Panc1 (cell line): ENCODE data around the gene TAB2. TPM values are rescaled to one million over a fixed set of nuclear protein-coding genes. Genes with fewer than 3 reads are reported as not detected.

Experiments
- ATAC-seq: fragments of 200-7000 bp; cut with Tn5 transposase; 2 replicates; pipeline ENCODE4 v1.9.1; 2020; ENCODE audit warnings: mild to moderate bottlenecking, moderate library complexity
- BruUV-seq: library from RNA; stranded (reverse); fragments of 400-500 nt; replicated peaks from 2 replicates; lab custom pipeline; 2021; lab: Mats Ljungman, UMichigan
- CTCF ChIA-PET: fragments of 300-600 bp; sonication (Branson Sonifier 250); formaldehyde crosslinking; loops from one replicate; lab custom pipeline; 2022; ENCODE audit warnings: antibody characterized with exemption; lab: Charles Lee
- POLR2A ChIA-PET: fragments of 300-600 bp; sonication (Branson Sonifier 250); formaldehyde crosslinking; loops from one replicate; lab custom pipeline; 2022; ENCODE audit warnings: antibody characterized with exemption; lab: Charles Lee
- DNase-seq: peaks from one replicate; pipeline ENCODE4 v3.0.0-alpha.2; 2010; ENCODE audit warnings: low read depth, low spot score
- H3K27ac ChIP-seq: 2 replicates; pipeline ENCODE4 v1.5.1; 2011; ENCODE audit warnings: mild to moderate bottlenecking, low read length, inconsistent platforms
- H3K27me3 ChIP-seq: fragments of 200-500 bp; sonication (Bioruptor generic); 2 replicates; pipeline ENCODE4 v1.6.0; 2014; ENCODE audit warnings: low read length, inconsistent platforms; ENCODE audit not compliant: control insufficient read depth, insufficient read depth
- H3K36me3 ChIP-seq: fragments of 200-500 bp; sonication (Bioruptor generic); 2 replicates; pipeline ENCODE4 v1.5.1; 2014; ENCODE audit warnings: inconsistent platforms, mild to moderate bottlenecking, low read length, moderate library complexity; ENCODE audit not compliant: control insufficient read depth, insufficient read depth
- H3K4me1 ChIP-seq: 2 replicates; pipeline ENCODE4 v1.5.1; 2011; ENCODE audit warnings: inconsistent platforms, mild to moderate bottlenecking, low read length, moderate library complexity; ENCODE audit not compliant: control insufficient read depth, insufficient read depth
- H3K4me3 ChIP-seq, 2 experiments: 2 replicates each; pipeline ENCODE4 v1.5.1; 2011 to 2012; ENCODE audit warnings: low read depth in 2 of 2, low read length in 2 of 2, mild to moderate bottlenecking in 2 of 2, inconsistent platforms in 1 of 2, moderate library complexity in 1 of 2
- H3K9me3 ChIP-seq: fragments of 200-500 bp; sonication (Bioruptor generic); 2 replicates; pipeline ENCODE4 v1.5.1; 2014; ENCODE audit warnings: low read depth, mild to moderate bottlenecking, inconsistent platforms, low read length, moderate library complexity; ENCODE audit not compliant: control insufficient read depth, insufficient read depth
- CTCF ChIP-seq: fragments of 450-650 bp; IDR thresholded peaks from 2 replicates; pipeline ENCODE4 v1.5.1; 2017; ENCODE audit warnings: mild to moderate bottlenecking
- POLR2AphosphoS5 ChIP-seq: IDR thresholded peaks from 2 replicates; pipeline ENCODE4 v1.6.1; 2012; ENCODE audit warnings: mild to moderate bottlenecking, low read depth, low read length, moderate library complexity
- REST ChIP-seq, 2 experiments: IDR thresholded peaks; 2 replicates each; pipeline ENCODE4 v1.6.1; 2011 to 2012; ENCODE audit warnings: low read depth in 2 of 2, control low read depth in 1 of 2, low read length in 1 of 2, mild to moderate bottlenecking in 1 of 2, moderate library complexity in 1 of 2; ENCODE audit not compliant: insufficient read depth in 1 of 2
- SIN3A ChIP-seq: IDR thresholded peaks from 2 replicates; pipeline ENCODE4 v1.6.1; 2012; ENCODE audit warnings: low read depth, mild to moderate bottlenecking, low read length, moderate library complexity, borderline replicate concordance; ENCODE audit not compliant: insufficient read depth
- TCF7L2 ChIP-seq: IDR thresholded peaks from 2 replicates; pipeline ENCODE4 v1.6.1; 2011; ENCODE audit warnings: mild to moderate bottlenecking, low read depth, low read length, inconsistent platforms
- in situ Hi-C: cut with HindIII; loops from 2 replicates; pipeline ENCODE4 v1.10.0; 2016; ENCODE audit warnings: low sequenced_read_pairs, low pct_unique_long_range_greater_than_20kb
- intact Hi-C: fragments of 100-400 bp; cut with micrococcal nuclease; formaldehyde crosslinking; loops from one replicate; pipeline ENCODE4 v1.10.0; 2022; ENCODE audit not compliant: unreplicated experiment
- total RNA-seq: library from RNA; stranded (reverse); gene quantifications from one replicate; pipeline ENCODE4 v1.2.1, GENCODE V29; 2021; ENCODE audit not compliant: unreplicated experiment

The TAB2 gene
- total RNA-seq, 1 experiment from 2014 or later: 47.2 TPM

- intact Hi-C loops: no loop called here
- Histone ChIP-seq H3K27ac (no peak overlapping the region), H3K27me3 (no peaks in the 10 kb centered on the region; the same call in 1 of the 2 replicates), H3K4me3 (no peak overlapping the region), H3K9me3 (no peaks in the 10 kb centered on the region), H3K4me1 (no peaks in the 10 kb centered on the region), H3K36me3 (no peaks in the 10 kb centered on the region)
- DNase-seq (no peak), ATAC-seq (no peak)
- CTCF ChIA-PET: no interaction called here
- no TSS peak for BruUV-seq
- POLR2A ChIA-PET: no interaction called here
- in situ Hi-C loops: no loop called here
- TF ChIP-seq SIN3A (no peak), CTCF (no peak)
Observed at GRCh38 chr6:149300563-149300962, 16.9 kb upstream of the TAB2 start.

GRCh38 chr6:149302723-149303122 is 14.8 kb upstream of the TAB2 start:
- intact Hi-C loops: no loop called here
- Histone ChIP-seq H3K4me3 (no peak overlapping the region), H3K9me3 (no peaks in the 10 kb centered on the region), H3K27me3 (no peaks in the 10 kb centered on the region; the same call in 1 of the 2 replicates), H3K4me1 (no peaks in the 10 kb centered on the region), H3K27ac (no peak overlapping the region), H3K36me3 (no peaks in the 10 kb centered on the region)
- no peak for DNase-seq
- ChIA-PET POLR2A (no interaction called here), CTCF (no interaction called here)
- ATAC-seq: no peak
- in situ Hi-C loops: no loop called here
- no TSS peak for BruUV-seq
- TF ChIP-seq POLR2AphosphoS5: no peak
- TF ChIP-seq SIN3A: no peak
- no peak for TF ChIP-seq TCF7L2
- TF ChIP-seq CTCF: no peak
- TF ChIP-seq REST (IDR thresholded peaks at IDR 0.05; ENCODE audit: insufficient read depth in 1 of 2, low read depth in 2 of 2, low read length in 1 of 2): no peak
